ENCODE measurements around the gene SNCG. TPM values are rescaled to one million over a fixed set of nuclear protein-coding genes. Genes with fewer than 3 reads are reported as not detected.

Gene SNCG
- total and polyA plus RNA-seq, 2 experiments from 2014 or later: 4.0 to 17.0 TPM

DNA sequence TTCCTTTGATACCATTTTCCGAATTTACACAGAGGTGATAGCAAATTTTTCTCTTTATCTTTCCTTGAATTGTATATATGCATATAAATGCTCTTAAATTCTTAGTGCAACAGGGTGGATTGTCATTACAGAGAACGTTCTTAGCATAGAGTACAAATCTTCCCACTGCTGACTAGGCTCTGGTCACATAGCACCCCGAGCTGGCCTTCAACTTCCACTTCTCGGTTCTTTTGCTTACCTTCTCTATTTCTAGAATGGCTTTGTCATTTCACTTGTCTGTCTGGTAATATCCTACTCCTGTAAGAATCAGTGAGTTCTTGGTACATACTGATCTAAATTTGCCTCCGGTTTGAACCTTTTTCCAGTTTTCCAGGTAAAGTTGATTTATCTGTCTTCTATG lies 23.3 kb downstream of the SNCG start:
- H3F3A ChIP-seq (replicated peaks; ENCODE audit: low read depth): no peaks in the 10 kb centered on the region
- no peak overlapping the region for H2AFZ ChIP-seq
- TF ChIP-seq ZNF114 (CRISPR knock-in tag; IDR thresholded peaks at IDR 0.05) (no peak), CREB1 (CRISPR knock-in tag; IDR thresholded peaks at IDR 0.05; ENCODE audit: low read depth) (no peak), ZNF331 (CRISPR knock-in tag; IDR thresholded peaks at IDR 0.05; ENCODE audit: low read depth) (no peak), JUNB (IDR thresholded peaks at IDR 0.05; ENCODE audit: unreplicated experiment) (no peak), STAT1 (IDR thresholded peaks at IDR 0.05; ENCODE audit: unreplicated experiment) (no peak), EZH2phosphoT487 (IDR thresholded peaks at IDR 0.05; ENCODE audit: unreplicated experiment) (no peak), NANOG (IDR thresholded peaks at IDR 0.05; ENCODE audit: borderline replicate concordance) (no peak), EZH2 (IDR thresholded peaks at IDR 0.05; ENCODE audit: low read depth, unreplicated experiment) (no peak), POLR2AphosphoS5 (IDR thresholded peaks at IDR 0.05; ENCODE audit: low read depth) (no peak)
- TF ChIP-seq, protein P1, sequence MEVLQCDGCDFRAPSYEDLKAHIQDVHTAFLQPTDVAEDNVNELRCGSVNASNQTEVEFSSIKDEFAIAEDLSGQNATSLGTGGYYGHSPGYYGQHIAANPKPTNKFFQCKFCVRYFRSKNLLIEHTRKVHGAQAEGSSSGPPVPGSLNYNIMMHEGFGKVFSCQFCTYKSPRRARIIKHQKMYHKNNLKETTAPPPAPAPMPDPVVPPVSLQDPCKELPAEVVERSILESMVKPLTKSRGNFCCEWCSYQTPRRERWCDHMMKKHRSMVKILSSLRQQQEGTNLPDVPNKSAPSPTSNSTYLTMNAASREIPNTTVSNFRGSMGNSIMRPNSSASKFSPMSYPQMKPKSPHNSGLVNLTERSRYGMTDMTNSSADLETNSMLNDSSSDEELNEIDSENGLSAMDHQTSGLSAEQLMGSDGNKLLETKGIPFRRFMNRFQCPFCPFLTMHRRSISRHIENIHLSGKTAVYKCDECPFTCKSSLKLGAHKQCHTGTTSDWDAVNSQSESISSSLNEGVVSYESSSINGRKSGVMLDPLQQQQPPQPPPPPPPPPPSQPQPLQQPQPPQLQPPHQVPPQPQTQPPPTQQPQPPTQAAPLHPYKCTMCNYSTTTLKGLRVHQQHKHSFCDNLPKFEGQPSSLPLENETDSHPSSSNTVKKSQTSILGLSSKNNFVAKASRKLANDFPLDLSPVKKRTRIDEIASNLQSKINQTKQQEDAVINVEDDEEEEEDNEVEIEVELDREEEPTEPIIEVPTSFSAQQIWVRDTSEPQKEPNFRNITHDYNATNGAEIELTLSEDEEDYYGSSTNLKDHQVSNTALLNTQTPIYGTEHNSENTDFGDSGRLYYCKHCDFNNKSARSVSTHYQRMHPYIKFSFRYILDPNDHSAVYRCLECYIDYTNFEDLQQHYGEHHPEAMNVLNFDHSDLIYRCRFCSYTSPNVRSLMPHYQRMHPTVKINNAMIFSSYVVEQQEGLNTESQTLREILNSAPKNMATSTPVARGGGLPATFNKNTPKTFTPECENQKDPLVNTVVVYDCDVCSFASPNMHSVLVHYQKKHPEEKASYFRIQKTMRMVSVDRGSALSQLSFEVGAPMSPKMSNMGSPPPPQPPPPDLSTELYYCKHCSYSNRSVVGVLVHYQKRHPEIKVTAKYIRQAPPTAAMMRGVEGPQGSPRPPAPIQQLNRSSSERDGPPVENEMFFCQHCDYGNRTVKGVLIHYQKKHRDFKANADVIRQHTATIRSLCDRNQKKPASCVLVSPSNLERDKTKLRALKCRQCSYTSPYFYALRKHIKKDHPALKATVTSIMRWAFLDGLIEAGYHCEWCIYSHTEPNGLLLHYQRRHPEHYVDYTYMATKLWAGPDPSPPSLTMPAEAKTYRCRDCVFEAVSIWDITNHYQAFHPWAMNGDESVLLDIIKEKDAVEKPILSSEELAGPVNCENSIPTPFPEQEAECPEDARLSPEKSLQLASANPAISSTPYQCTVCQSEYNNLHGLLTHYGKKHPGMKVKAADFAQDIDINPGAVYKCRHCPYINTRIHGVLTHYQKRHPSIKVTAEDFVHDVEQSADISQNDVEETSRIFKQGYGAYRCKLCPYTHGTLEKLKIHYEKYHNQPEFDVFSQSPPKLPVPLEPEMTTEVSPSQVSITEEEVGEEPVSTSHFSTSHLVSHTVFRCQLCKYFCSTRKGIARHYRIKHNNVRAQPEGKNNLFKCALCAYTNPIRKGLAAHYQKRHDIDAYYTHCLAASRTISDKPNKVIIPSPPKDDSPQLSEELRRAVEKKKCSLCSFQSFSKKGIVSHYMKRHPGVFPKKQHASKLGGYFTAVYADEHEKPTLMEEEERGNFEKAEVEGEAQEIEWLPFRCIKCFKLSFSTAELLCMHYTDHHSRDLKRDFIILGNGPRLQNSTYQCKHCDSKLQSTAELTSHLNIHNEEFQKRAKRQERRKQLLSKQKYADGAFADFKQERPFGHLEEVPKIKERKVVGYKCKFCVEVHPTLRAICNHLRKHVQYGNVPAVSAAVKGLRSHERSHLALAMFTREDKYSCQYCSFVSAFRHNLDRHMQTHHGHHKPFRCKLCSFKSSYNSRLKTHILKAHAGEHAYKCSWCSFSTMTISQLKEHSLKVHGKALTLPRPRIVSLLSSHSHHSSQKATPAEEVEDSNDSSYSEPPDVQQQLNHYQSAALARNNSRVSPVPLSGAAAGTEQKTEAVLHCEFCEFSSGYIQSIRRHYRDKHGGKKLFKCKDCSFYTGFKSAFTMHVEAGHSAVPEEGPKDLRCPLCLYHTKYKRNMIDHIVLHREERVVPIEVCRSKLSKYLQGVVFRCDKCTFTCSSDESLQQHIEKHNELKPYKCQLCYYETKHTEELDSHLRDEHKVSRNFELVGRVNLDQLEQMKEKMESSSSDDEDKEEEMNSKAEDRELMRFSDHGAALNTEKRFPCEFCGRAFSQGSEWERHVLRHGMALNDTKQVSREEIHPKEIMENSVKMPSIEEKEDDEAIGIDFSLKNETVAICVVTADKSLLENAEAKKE (CRISPR knock-in tag; IDR thresholded peaks at IDR 0.05): no peak
- TF ChIP-seq, protein P2, sequence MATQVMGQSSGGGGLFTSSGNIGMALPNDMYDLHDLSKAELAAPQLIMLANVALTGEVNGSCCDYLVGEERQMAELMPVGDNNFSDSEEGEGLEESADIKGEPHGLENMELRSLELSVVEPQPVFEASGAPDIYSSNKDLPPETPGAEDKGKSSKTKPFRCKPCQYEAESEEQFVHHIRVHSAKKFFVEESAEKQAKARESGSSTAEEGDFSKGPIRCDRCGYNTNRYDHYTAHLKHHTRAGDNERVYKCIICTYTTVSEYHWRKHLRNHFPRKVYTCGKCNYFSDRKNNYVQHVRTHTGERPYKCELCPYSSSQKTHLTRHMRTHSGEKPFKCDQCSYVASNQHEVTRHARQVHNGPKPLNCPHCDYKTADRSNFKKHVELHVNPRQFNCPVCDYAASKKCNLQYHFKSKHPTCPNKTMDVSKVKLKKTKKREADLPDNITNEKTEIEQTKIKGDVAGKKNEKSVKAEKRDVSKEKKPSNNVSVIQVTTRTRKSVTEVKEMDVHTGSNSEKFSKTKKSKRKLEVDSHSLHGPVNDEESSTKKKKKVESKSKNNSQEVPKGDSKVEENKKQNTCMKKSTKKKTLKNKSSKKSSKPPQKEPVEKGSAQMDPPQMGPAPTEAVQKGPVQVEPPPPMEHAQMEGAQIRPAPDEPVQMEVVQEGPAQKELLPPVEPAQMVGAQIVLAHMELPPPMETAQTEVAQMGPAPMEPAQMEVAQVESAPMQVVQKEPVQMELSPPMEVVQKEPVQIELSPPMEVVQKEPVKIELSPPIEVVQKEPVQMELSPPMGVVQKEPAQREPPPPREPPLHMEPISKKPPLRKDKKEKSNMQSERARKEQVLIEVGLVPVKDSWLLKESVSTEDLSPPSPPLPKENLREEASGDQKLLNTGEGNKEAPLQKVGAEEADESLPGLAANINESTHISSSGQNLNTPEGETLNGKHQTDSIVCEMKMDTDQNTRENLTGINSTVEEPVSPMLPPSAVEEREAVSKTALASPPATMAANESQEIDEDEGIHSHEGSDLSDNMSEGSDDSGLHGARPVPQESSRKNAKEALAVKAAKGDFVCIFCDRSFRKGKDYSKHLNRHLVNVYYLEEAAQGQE (IDR thresholded peaks at IDR 0.05; ENCODE audit: unreplicated experiment): no peak
- TF ChIP-seq, protein P3, sequence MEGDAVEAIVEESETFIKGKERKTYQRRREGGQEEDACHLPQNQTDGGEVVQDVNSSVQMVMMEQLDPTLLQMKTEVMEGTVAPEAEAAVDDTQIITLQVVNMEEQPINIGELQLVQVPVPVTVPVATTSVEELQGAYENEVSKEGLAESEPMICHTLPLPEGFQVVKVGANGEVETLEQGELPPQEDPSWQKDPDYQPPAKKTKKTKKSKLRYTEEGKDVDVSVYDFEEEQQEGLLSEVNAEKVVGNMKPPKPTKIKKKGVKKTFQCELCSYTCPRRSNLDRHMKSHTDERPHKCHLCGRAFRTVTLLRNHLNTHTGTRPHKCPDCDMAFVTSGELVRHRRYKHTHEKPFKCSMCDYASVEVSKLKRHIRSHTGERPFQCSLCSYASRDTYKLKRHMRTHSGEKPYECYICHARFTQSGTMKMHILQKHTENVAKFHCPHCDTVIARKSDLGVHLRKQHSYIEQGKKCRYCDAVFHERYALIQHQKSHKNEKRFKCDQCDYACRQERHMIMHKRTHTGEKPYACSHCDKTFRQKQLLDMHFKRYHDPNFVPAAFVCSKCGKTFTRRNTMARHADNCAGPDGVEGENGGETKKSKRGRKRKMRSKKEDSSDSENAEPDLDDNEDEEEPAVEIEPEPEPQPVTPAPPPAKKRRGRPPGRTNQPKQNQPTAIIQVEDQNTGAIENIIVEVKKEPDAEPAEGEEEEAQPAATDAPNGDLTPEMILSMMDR (conservative IDR thresholded peaks at IDR 0.05; ENCODE audit: low read depth in 2 of 2): no peak
- TF ChIP-seq, protein P4, sequence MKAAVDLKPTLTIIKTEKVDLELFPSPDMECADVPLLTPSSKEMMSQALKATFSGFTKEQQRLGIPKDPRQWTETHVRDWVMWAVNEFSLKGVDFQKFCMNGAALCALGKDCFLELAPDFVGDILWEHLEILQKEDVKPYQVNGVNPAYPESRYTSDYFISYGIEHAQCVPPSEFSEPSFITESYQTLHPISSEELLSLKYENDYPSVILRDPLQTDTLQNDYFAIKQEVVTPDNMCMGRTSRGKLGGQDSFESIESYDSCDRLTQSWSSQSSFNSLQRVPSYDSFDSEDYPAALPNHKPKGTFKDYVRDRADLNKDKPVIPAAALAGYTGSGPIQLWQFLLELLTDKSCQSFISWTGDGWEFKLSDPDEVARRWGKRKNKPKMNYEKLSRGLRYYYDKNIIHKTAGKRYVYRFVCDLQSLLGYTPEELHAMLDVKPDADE (IDR thresholded peaks at IDR 0.05): no peak
- no peak for ATAC-seq
- H3K4me1 Mint-ChIP-seq: peaks cover 18% of the 10 kb centered on the region
- no peaks in the 10 kb centered on the region for H3K36me3 ChIP-seq (ENCODE audit: insufficient read depth)
- no peak overlapping the region for H3K27ac Mint-ChIP-seq
- no peaks in the 10 kb centered on the region for H3K9me2 ChIP-seq (ENCODE audit: insufficient read depth)
- H4K20me1 ChIP-seq (replicated peaks; ENCODE audit: insufficient read depth): no peaks in the 10 kb centered on the region
- no peak overlapping the region for H3K4me3 Mint-ChIP-seq
- H3K79me2 ChIP-seq (replicated peaks; ENCODE audit: insufficient read depth): no peaks in the 10 kb centered on the region
- H3K4me1 ChIP-seq (ENCODE audit: insufficient read depth): 0 out of 2 replicates have a peak, but pooled peaks cover 11% of the 10 kb centered on the region
- no peak overlapping the region for H3K4me2 ChIP-seq
- no peaks in the 10 kb centered on the region for H3K9me3 Mint-ChIP-seq
- no peak overlapping the region for H3K4me3 ChIP-seq
- no peaks in the 10 kb centered on the region for H3K36me3 Mint-ChIP-seq (ENCODE audit: low read depth)
- no peak overlapping the region for H3K27ac ChIP-seq (ENCODE audit: low read depth)
- H3K27me3 Mint-ChIP-seq (ENCODE audit: insufficient read depth, low read depth, poor library complexity): peaks cover 2% of the 10 kb centered on the region
- H3K27me3 ChIP-seq (ENCODE audit: insufficient read depth): no peaks in the 10 kb centered on the region
- DNase-seq (ENCODE audit: low spot score): no peak
